ENCODE measurements around the gene INHBB.
A peak's percentile ranks its signal among the peaks of the same experiment; 100 is the strongest.

INHBB gene

DNA sequence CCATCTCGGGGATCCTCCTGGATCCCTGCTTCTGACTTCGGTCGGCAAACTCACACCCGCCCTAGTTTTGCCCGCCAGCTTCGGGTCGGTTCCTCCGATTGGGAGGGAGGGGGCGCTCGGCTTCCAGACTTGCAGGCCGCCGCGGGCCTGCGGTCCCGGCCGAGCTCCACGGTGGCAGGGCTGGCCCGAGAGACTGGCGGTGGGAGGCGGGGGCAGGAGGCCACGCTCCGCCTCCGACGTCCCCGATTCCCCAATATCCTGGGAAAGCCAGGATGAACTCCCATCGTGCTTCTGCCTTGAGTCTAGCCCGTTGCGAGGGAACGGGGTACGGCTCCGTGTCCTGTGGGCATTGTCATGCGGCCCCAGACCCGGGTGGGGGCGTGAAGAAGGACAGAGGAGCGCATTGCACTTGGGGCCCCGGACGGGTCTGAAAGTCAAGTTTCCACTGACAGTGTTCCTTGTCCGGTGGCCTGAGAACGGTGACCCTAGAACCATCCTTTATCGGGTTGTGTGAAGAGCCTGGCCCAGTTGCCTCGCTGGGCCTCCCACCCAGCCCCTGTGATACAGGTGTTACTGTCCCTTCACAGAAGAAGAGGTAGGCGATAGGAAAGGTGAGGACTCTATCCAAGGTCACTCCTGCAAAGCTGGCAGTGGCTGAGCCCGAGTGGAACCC, 2.4 kb upstream of the INHBB start:
- DNase-seq = peak; percentile 60

- no peak for DNase-seq
These were observed 1.5 kb upstream of the INHBB start for GRCh38 chr2:120344214-120344975.

DNA sequence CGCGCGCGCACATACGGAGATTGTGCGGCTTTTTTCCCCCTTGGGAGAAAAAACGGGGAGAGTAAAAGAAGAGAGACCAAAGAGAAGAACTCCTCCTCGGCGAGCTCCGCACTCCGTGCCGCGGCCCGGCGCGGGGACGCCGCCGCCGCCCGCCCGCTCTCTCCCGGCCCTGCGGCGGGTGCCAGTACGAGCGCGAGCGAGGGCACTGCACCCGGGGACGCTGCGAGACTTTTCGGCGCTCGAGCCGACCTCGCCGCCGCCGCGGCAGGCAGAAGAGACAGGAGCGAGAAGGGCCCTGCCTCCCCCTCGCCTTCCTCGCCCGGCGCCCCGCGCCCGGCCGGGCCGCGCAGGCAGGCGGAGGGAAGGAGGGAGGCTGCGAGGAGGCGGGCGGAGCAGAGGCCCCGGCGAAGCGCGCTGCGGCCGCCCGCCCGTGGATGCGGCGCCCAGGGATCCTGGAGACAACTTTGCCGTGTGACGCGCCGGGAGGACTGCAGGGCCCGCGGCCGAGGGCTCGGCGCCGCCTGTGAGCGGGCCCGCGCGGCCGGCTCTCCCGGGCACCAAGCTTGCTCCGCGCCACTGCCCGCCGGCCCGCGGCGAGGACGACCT, 857 bp upstream of the INHBB start:
- no peak for DNase-seq

- no peak for DNase-seq
These were observed 328 bp upstream of the INHBB start for GRCh38 chr2:120345608-120346007.

- DNase-seq = peak; percentile 4
These were observed 877 bp downstream of the INHBB start for GRCh38 chr2:120346667-120347358.

GRCh38 chr2:120347396-120348060, 1.6 kb downstream of the INHBB start:
- DNase-seq = no peak

- DNase-seq = peak; percentile 37
These were observed 2.3 kb downstream of the INHBB start for GRCh38 chr2:120348134-120348736.

GRCh38 chr2:120348737-120349439, 3.0 kb downstream of the INHBB start:
- DNase-seq = no peak

GRCh38 chr2:120349440-120349921, 3.5 kb downstream of the INHBB start:
- no peak for DNase-seq

GRCh38 chr2:120350080-120350479, 4.1 kb downstream of the INHBB start:
- DNase-seq = no peak

DNA sequence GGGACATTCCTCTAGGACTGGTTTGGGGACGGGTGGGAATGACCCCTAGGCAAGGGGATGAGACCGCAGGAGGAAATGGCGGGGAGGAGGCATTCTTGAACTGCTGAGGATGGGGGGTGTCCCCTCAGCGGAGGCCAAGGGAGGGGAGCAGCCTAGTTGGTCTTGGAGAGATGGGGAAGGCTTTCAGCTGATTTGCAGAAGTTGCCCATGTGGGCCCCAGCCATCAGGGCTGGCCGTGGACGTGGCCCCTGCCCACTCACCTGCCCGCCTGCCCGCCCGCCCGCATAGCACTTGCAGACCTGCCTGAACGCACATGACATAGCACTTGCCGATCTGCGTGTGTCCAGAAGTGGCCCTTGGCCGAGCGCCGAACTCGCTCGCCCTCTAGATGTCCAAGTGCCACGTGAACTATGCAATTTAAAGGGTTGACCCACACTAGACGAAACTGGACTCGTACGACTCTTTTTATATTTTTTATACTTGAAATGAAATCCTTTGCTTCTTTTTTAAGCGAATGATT, 4.9 kb downstream of the INHBB start:
- no peak for DNase-seq

- no peak for DNase-seq
These were observed 7.0 kb downstream of the INHBB start for GRCh38 chr2:120352696-120353590.

DNA sequence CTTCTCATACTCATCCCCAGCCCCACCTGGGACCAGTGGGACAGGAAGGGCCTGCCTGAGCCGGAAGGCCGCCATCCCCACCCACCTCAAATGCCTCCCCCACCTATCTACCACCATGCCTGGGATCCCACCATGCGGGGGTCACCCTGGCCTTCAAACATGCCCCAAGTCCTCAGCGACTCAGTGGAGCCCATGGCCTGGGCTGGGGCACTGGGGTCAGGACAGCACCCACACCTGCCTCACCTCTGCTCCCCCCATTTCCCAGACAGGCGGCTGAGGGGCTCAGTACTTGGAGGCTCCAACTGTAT, 7.6 kb downstream of the INHBB start:
- no peak for DNase-seq

DNA sequence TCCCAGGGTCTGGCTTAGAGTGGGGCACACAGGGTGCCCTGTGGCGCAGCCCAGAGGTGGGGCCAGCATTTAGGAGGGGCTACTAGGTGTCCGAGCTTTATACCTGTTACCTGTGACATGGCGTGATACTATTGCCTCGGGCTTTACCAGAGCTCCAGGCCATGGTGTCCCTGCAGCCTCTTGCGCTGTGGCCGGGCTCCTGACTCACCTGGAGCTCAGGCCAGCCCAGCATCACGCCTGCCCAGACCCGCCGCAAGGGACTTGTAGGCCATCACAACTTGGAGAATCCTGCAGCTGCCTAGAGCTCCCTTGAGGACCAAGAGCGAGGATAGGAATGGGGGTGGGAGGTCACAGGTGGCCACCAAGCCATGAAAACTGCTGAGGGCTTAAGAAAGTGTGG, 8.0 kb downstream of the INHBB start:
- DNase-seq = no peak

GRCh38 chr2:120354467-120354866, 8.5 kb downstream of the INHBB start:
- no peak for DNase-seq

DNA sequence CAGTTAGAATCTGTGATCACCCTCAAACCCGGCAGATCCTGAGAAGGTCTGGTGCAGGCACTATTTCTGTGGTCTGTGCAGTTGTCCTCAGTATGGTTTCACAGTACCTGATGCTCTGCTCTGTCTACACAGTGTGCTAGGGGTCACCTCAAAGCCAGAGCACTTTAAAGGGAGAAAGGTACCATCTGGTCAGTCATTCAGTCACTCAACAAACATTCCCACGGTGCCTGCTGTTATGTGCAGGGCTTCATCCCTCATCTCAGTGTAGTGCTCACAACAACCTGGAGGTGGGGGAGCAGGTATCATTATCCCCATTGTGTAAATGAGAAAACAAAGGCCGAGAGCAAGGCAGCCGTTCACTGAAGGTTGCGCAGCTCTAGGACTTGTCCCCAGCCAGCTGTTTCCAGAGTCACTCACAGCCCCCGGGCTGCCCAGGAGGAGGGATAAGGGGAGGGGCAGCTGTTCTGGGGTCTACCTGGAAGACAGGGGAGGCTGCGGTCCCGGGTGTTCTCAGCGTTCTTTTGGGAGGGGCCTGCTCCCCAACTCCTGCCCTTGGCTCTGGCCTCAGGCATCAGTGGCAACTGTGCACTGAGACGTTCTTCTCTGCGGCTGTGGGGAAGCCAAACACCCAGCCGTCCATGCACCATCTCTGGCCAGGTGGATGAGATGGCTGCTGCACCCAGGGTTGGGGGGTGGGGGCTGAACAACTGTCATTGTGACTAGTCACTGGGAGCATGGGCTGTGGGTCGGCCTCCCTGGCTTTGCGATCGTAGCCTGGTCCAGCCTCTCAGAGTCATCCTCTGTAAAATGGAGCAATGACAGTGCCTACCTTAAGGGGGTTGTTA, 9.2 kb downstream of the INHBB start:
- DNase-seq = no peak

DNA sequence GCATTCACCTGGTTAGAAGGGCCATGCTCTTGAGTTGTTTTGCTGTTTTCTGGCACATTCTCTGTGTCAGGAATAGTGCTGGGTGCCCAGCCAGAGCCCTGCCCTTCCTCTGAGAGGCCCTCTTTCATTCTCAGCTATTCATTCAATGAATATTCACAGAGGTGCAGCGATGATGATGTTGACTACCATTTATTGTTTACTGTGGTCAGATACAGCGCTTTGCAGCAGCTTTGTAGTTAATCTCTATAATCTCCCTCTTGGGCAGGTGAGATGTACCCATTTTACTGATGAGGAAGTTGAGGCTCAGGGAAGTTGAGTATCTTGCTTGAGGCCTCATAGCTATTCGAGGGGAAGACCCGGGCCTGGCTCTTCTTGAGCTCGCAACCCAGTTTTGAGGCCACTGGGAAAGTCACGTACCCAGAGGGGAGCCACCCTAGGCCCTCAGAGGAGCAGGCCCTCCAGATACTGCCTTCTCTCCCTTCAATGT, 9.9 kb downstream of the INHBB start:
- no peak for DNase-seq

GRCh38 chr2:120357768-120358167, 11.8 kb downstream of the INHBB start:
- DNase-seq = no peak

GRCh38 chr2:120358734-120359465, 13.0 kb downstream of the INHBB start:
- no peak for DNase-seq
